Activated CD4-positive, CD25-positive, alpha-beta regulatory T cell treated with anti-CD3 and anti-CD28 coated beads, Interleukin-2, amount 50 U/mL, for 24 hours (primary cell): Measurements from ENCODE around the gene SIRPA.
A peak's percentile ranks its signal among the peaks of the same experiment; 100 is the strongest.

ENCODE experiments used
- ATAC-seq, 2 donors: fragments of 150-1000 bp; cut with Tn5 transposase; one replicate each; pipeline ENCODE4 v1.10.0; 2021; ENCODE audit warnings: mild to moderate bottlenecking in 1 of 2, moderate library complexity in 1 of 2

The SIRPA gene

DNA sequence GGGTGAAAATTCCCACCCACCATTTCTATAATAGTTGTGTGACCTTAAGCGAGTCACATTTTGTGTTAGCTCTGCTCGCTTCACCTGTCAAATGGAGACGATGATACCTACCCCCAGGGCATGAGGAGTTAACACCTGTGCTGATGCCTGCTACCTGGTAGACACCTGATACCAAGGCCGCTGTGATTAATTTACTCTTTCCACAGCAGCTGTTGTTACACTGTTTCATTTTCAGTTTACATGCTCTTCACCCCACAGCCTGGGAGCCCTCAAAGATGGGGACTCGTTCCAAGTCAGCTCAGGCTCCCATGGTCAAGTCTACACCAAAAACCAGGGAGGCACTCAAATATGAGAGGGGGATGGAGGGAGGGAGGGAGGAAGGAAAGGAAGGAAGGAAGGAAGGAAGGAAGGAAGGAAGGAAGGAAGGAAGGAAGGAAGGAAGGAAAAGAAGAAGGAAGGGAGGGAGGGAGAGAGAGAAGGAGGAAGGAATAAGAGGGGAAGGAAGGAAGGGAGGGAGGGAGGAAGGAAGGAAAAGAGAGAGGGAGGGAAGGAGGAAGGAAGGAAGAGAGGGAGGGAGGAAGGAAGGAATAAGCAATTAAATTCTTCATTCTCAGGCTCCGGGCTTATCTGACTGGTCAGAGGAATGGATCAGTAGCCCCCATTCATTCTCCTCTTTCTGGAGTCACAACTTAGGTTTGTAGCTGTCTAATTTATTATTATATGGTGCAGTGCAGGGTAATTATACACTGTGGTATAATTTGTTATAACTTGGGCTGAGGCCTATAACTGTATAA lies 57.7 kb downstream of the SIRPA start:
- no peak for ATAC-seq

DNA sequence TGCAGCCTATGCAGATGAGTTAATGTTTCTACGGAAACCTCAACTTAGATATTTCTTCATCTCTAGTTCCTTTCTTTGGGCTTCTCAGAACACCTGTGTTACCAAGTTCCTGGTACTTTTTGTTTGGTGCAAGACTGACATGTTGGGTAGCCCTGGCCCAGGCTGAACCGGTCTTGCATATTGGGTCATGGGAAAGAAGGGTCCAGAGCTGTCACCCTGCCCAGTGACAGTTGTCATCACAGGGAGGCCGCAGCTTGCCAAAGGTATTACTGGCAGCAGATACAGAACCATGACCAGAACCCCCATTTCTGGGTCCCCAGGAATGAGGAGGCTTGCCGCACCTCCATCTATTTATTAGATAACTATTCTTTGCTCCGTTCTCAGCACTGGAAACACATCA lies 58.4 kb downstream of the SIRPA start:
- no peak for ATAC-seq

DNA sequence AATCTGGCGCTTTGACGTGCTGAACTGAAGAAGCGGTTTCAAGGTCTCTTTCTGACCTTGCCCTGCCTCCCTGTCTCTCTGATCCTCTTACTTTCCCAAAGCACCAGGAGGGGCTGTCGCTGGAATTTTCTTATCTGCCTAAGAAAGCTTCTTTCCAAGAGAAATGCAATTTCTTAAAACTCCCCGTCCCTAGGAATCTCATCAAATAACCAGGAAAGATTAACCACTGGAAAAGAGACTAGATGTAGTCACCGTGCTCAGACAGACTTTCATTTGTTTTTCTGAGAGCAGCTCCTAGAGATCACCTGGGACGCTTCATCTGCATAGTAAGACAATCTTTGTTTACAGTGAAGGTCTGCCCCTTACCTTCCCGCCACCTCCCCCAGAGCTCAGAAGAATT lies 60.0 kb downstream of the SIRPA start:
- ATAC-seq, result no peak

DNA sequence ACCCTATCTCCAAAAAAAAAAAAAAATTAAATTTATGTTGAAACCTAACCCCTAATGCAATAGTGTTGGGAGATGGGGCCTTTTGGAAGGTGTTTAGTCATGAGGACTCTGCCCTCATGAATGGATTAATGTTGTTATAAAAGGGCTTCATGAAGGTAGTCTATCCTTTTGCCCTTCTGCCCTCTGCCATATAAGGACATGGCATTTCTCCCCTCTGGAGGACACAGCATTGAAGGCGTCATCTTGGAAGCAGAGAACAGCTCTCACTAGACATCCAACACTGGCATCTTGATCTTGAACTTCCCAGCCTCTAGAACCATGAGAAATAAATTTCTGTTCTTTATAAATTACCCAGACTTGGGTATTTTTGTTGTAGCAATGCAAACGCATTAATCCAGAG lies 63.2 kb downstream of the SIRPA start:
- no peak for ATAC-seq

DNA sequence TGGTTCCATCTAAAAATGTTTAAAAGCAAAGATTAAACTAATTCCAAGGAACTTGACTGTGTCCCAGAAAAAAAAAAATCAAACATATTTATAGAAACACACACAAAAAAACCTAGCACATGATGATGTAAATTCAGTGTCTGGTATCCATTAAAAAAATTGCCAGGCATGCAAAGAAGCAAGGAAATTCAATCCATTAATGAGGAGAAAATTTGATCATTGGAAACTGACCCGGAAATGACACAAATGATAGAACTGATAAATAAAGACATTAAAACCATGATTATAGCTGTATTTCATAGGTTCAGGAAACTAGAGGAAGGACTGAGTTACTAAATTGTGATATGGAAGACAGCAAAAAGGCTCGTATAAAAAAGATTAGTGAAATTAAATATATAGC lies 63.9 kb downstream of the SIRPA start:
- no peak for ATAC-seq

DNA sequence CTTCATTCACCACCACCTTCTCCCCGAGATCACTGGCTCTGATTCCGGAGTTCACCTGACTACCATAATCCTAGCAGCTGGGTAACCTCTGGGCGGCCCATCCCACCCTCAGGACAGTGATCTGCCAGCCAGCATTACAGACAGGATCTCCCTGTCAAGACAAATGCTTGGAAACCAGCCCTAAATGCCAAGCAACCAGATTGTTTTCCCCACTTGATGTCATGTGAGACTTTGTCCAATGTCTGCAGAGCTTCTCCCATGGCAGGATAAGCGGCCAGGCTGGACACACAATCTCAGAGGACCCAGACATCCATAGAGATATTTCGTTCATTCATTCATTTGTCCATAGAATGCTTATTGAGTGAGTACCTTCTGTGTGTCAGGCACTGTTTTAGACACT lies 66.2 kb downstream of the SIRPA start:
- ATAC-seq, result no peak

DNA sequence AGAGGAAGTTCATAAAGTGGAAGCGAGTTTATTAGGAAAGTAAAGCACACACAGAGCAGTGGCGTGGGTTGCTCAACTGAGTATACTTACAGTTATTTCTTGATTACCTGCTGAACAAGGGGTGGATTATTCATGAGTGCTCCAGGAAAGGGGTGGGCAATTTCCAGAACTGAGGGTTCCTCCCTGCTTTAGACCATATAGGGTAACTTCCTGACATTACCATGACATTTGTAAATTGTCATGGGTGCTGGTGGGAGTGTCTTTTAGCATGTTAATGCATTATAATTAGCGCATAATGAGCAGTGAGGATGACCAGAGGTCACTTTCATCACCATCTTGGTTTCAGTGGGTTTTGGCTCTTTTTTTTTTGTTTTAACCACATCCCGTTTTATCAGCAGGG lies 68.9 kb downstream of the SIRPA start:
- ATAC-seq, result peak in 1 of 2 donors; percentile 21

DNA sequence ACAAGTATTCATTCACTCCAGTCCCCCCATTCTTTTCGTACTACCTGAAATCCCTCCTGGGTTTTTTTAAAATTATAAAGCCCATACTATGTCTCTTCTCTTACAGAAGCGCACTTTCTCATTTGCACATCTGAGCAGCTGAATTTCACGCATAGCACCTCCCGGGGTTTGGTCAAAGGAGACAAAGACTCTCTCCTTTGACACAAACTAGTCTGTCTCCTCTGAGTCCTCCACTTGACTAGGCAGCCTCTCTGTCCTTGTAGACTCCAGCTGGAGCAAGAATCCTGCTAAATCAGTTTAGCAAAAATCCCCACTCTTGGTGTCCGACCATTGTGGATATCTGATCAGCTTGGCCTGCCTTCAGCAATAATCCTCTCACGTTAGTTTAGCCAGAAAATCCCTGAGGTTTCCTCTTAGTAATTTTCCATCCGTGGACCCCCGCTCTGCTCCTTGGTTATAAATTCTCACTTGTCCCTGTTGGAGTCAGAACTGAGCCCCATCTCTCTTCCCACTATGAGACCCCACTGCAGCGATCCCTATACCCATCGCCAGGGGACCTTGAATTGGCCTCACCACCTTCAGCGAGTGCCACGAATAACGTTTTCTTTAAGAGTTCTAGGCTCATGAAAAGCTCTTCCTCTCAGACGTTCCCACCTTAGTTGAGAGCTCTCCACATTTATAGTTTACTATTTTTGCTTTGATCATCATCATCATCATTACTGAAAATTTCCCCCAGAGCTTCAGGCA lies 69.6 kb downstream of the SIRPA start:
- peak in 1 of 2 donors; percentile 47 for ATAC-seq

DNA sequence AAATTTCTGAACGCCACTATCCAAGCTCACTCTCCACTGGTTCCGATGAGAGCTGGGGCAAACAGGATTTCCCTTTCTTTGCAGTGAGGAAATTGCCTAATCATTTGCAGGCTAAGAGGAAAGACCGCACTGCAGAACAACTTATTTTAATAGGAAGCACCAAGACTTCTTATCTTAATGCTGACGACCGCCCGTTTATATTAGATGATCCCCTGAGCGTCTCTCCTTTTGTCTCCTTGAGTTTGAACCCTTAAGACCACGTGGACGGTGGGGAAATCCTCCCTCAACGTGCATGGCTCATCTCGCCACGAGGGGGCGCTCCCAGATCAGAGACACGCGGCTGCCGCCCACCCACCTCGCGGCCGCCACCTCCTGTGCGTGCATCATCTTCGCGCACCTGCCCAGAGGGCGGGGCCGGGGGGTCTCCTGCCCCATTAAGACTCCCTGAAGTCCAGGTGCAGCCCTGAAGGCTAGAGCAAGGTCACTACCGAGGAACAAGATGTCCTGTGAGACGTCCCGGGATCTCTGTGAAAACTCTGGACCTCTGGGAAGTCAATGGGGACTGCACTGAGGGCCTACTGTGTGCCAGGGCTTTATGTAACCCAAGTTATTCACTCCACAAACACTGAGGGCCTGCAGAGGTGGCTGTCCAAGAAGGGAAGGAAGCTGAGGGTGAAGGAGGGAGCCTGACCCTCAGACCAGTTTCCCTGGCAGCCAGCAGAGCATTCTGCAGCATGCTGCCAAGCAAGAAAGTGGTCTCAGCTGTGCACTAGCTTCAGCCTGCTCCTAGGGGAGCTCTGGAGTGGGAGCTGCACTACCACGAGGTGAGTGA lies 70.5 kb downstream of the SIRPA start:
- peak; percentile 76 to 81 for ATAC-seq

DNA sequence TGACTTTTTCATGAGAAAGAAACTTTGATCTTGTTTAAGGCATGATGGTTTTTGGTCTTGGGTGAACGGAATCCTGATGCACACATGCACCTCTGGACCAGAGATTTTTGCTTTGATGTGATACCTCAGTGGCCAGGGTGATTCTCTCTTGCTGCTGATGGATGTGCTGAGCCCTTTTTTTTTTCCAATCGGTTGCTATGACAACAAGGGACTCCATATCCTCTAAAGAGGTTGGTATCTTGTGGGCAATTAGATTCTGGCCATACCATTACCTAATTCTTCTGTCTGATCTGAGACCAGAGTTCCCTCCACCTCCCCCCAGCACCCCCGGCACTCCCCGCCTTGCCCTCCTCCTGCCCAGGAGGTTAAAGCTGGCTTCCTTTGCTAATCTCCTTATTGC lies 73.8 kb downstream of the SIRPA start:
- ATAC-seq, result no peak

DNA sequence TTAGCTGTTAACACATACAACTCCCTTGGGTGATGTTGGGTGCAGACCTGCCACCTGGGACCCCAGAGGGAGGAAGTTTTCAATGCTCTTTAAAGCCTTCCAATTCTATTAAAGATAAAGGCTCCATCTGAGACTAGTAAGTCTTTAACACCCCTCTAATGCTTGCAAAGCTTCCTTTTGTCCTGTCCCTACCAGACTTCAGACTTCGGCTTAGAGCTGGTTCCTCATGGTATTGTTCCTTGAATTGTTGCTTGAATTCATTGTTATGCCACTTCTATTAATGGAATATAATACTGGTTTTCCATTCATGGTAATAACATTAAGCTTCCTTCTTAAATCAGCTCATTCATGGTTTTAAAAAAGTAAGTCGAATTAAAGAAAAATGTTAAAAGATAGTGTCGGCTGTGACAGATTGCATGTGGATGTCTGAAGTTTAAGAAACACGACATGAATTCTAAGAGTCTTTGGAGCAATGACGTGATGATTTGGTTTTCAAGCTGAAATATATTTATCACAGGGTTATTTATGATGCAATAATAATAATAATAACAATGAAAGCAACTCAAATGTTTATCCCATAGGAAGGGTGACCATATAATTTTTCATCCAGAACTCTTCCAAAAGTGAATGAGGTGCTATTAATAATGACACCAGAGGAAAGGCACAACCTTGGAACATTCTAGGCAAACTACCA lies 76.8 kb downstream of the SIRPA start:
- no peak for ATAC-seq

DNA sequence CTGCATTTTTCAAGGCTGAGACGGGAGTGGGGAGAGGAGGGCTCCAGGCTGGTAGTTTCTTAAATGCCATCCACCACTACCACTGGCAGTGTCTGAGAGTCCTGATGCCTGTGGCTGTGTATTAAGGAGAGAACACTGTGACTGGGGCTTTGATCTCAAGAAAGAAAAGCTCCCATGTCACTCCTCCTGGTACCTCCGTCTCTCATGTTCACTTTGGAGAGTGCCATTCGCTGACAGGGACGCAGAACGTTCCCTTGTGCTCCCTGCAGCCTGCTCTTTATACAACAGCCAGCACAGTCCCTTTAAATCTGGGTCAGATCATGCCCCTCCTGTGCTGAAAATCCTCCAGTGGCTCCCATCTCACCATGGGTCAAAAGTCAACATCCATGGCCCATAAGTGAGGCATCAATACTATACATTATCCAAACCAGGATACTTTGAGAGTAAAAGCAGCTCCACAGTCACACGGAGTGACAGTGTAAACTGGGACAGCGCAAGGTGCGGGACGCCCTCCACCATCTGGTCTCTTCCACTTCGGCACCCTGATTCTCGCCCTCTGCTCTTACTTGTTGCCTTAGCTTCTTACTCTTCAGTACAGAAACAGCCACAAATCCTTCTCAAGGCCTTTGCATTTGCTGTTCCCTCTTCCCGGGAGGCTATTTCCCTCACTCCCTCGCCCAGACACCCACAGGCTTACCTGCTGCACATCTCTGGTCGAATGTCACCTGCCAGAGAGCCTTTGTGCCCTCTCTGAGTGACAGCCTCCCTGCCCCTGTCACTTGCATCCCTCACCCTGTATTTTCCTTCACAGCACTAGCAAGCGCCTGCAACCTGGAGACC lies 78.6 kb downstream of the SIRPA start:
- no peak for ATAC-seq

DNA sequence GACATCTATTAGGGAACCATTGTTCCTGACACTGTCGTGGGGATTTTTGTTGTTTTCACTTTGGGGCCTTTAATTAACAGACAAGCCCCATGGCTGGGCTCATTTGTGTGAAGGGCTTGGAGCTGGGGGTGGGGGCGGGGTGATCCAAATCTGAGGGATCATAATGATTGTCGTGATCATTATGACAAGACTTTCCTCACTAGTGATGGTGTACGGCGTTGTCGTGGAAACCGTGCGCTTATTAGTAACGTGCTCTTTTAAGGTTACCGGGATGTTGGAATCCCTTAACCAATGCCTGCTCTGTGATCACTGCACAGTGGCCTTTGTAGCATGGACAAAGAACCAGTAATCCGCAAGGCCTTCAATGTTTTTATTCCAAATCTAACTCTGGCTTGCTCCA lies 80.1 kb downstream of the SIRPA start:
- ATAC-seq, result no peak

DNA sequence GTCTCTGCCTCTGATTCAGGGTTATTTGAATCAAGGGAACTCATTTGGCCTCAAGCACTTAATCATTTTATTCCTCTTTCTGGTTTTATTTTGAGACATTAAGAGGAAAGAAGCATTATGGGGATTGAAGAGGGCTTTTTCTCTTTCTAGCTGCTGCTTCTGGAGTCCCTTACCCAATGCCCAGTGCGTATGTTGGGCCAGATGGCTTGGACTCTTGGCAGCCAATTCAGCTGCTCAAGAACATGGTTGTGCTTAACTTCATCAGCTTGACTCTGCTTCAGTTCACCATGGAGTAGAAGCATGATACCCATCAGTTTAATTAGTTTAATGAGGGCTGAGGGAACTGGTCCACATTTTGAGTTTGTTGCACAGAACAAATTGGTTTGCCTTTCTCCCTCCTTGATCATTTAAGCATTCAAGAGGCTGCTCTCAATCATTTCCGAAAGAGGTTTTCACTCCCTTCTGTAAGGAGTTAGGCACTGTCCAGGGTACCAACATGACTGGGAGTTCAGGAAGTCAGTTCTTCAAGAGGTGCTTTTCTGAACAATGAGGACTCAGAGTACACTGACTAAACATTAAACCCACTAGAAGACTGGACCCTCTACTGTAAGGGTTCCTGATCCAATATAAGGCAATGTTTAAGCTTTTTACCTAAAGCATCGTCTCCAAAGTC lies 84.0 kb downstream of the SIRPA start:
- ATAC-seq, result no peak

DNA sequence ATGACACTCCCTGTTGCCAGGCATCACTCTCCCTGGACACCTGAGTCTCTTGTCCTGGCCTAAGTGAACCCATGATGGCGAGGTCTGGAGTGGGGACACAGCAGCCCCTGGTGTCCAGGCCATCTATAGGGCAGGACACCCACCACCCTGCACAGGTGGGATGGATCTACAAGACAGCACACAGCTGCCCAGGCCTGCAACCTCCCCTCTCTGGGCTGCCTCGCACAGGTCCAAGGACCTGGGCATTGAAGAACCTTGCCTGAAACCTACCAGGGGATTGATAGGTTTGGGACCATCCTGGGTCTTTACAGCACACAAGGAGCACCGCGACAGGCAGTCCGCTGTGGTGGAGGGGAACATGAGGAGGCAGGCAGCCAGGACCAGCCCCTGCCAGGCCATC lies 87.5 kb downstream of the SIRPA start:
- no peak for ATAC-seq

DNA sequence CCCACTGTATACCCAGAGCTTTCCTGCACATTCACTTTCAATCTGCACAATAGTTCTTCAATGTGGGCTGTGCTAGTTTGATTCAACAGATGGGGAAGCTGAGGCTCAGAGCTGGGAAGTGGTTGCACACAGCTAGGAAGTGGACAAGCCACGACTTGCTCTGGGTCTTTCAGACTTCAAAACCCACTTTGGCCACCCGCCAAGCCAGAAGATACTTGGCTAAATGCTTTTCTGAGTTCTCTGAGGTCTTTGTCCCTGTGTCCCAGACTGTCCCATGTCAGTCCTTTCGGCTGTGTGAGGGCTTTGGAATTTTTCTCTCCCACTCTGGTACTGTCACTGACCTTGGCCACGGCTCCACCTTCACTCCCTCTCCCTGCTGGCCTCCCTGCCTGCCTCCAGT lies 88.1 kb downstream of the SIRPA start:
- ATAC-seq, result no peak

DNA sequence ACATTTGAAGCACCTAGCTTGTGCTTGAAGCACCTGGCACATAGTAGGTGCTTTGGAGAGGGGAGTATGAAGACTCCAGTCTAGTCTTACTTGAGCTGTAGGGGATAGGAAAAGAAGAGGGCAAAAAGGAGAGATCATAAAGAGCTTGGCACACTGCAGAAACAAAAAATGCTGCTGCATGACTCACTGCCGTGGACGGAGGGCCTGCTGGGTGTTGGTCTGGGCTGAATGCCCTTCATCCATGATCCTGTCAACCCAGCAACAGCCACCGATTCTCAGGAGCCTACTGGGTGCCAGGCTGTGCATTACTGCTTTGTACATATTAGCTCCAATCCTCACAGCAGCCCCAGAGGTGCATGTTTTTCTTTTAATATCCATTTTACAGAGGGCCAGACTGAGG lies 92.6 kb downstream of the SIRPA start:
- ATAC-seq, result no peak
